KG1 (cell line): Measurements from ENCODE around the gene GVQW3.
"Not testable (repeated sequence)": the region's sequence is repeated elsewhere in the genome, so short reads cannot be mapped to it uniquely, and the experiment has no call there.

Source experiments
- DNase-seq: peaks from one replicate; lab custom pipeline; 2025; lab: John Stamatoyannopoulos, UW

The GVQW3 gene

DNA sequence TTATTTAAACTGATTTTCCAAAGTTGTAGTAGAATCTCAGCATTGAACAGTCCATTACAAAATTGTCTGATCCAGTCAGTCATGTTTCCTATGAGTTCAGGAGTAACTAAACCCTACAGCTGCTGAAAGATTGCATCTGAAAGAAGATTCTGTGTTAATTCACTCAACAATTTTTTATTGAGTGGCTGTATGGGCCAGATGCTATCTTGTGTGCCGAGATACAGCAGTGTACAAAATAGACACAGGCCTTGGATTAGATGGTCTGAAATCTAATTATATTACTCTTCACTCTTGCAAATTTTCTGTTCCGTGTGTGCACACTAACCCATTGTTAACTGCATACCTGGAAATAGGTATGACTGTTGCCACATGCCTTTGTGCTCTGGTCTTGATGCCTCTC lies 7.3 kb downstream of the GVQW3 start:
- DNase-seq: no peak

- no peak for DNase-seq
Observed at GRCh38 chr11:76391021-76391420, 9.9 kb downstream of the GVQW3 start.

GRCh38 chr11:76391811-76392475 lies 10.8 kb downstream of the GVQW3 start:
- no peak for DNase-seq

- DNase-seq: no peak
Observed at GRCh38 chr11:76392870-76393269, 11.7 kb downstream of the GVQW3 start.

- DNase-seq: no peak
Observed at GRCh38 chr11:76394411-76394810, 13.3 kb downstream of the GVQW3 start.

- no peak for DNase-seq
Observed at GRCh38 chr11:76395296-76395695, 14.2 kb downstream of the GVQW3 start.

- DNase-seq: no peak
Observed at GRCh38 chr11:76397383-76397782, 16.3 kb downstream of the GVQW3 start.

DNA sequence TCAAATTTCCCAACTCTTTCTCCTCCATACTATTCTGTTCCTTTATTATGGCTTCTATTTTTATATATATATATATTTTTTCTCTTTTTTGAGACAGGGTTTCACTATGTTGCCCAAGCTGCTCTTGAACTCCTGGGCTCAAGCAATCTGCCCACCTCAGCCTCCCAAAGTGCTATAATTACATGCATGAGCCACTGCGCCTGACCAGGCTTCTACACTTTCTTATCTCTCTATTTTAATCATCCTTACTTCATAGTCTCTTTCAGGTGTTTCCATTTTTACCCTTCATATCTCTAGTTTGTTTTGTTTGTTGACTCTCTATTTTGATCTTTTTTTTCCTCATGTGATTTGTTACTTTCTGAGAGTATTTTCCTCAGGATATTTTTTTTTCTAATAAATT lies 19.8 kb downstream of the GVQW3 start:
- DNase-seq: no peak

- not testable (repeated sequence) for DNase-seq
Observed at GRCh38 chr11:76401484-76401883, 20.4 kb downstream of the GVQW3 start.

GRCh38 chr11:76406359-76406758 lies 25.2 kb downstream of the GVQW3 start:
- DNase-seq: no peak

DNA sequence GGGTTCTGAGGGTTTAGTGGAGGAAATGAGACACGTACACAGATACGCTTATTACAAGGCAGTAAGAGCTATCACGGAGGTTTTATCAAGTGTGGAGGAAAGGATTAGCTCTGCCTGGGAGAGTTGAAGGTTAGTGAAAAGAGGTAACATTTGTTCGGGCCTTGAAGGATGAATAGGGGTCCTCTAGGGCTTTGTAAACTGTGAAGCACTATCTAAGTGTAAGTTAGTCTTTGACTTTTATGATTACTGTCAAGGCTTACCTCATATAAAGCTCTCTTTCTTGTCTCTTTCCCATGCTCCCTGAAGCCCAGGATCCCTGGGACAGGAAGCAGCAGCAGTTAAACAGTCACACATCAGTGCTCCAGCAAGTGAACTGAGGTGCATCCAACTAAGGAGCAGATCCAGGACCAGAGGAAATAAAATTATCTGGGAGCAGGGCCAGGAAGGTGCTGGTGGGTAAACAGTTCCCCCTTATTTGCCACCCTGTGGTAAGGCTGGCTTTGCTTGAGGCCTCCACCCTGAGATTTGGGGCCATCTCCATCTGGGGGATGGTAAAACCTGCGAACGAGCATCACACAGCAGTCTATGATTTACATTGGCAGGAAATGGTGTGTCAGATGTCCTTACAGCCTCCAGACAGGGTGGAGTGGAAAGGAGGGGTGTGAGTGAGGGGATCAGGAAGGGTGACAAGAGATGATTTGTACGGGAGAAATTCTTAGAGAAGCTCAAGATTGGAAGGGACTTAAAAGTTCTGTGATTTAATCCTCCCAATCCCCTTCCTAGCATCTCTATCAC lies 27.2 kb downstream of the GVQW3 start:
- DNase-seq: no peak

GRCh38 chr11:76410851-76411357 lies 29.8 kb downstream of the GVQW3 start:
- DNase-seq: no peak

DNA sequence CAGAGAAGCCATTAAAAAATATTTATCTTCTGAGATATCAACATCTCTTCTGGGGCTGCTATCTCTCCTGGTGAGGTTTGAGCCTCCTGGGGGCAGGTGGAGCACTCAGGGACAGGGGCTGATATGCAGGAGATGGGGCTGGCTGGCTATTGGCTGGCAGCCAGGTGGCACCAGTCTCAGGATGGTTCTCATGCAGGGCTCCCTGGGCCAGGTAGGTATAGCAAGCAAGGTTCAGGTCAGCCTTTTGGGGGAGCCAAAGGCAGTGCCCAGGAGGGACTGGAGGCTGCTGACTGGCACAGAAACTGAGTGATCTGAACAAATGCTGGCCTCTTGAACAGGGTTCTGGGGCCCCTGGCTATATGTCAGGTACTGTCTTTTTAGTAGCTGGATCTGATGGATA lies 34.0 kb downstream of the GVQW3 start:
- no peak for DNase-seq

- DNase-seq: no peak
Observed at GRCh38 chr11:76419896-76420295, 38.8 kb downstream of the GVQW3 start.

- no peak for DNase-seq
Observed at GRCh38 chr11:76424379-76424778, 43.3 kb downstream of the GVQW3 start.

DNA sequence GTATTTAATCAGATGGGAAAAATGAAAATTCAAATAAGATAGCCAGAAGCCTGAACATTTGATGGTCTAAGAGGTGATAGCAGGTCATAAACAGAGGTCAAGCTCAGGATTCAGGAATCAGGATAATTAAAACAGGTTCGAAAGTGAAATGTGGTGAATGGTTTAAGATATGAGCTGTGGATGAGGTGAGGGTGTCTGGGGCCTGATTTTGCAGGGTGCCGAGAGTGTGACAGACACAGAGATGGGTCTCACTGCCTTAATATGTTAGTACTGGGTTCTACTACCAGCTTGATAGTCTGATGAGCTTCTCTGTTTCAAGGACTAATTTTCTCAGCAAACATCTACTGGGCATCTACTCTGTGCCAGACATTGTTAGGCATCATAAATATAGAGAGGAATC lies 43.8 kb downstream of the GVQW3 start:
- DNase-seq: no peak

DNA sequence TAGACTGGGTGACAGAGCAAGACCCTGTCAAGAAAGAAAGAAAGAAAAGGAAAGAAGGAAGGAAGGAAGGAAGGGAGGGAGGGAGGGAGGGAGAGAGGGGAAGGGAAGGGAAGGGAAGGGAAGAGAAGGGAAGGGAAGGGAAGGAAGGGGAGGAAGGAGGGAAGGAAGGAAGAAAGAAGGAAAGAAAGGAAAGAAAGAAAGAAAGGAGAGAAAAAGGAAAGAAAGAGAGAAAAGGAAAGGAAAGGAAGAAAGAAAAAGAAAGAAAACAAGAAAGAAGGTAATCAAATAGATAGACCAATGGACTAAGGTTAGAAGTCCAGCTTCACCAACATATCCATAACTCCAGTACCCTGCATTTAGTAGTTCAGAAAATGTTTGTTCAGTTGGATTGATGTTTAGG lies 45.5 kb downstream of the GVQW3 start:
- DNase-seq: no peak

DNA sequence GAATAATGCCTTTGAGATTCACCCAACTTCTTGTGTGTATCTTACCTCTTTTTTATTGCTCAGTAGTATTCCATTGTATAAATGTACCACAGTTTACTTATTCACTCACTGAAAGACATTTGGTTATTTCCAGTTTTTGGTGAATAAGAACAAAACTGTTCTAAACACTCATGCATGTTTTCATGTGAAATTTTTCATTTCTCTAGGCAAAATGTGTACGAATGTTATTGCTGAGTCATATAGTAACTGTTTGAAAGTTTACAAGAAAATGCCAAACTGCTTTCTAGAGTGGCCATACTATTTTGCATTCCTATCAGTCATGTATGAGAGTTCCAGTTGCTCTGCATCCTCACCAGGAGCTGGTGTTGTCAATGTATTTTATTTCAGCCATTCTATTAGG lies 54.9 kb downstream of the GVQW3 start:
- no peak for DNase-seq

DNA sequence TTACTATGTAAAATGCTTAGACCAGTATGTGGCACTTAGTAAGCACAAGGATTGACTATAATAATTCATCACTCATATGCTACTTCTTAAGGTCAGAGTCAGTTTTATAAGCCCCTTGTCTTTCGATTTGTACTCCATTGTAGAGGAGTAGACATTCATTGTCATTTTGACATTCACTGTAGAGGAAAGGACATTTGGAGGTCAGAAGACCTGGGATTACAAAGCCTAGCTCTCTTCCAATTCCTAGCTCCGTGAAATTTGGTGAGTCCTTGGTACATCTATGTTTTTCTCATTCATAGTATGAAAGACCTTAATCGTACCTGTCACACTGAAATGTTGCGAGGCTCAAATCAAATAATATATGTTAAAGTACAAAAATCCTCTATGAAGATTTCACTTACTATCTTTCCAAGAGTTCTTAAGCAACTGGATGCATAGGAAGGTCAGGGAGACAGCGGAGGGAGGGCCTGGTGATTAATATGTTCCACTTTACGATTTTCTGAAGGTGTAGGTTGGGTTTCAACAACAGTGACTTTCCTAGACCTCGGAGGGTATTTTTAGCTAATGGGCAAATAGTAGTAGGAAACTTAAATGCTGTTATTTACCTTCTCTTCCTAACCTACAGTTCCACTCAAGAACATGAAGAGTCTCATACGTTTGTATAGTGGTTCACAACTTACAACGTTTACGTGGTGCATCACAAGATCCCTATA lies 62.3 kb downstream of the GVQW3 start:
- no peak for DNase-seq

- no peak for DNase-seq
Observed at GRCh38 chr11:76444065-76444383, 62.9 kb downstream of the GVQW3 start.

DNA sequence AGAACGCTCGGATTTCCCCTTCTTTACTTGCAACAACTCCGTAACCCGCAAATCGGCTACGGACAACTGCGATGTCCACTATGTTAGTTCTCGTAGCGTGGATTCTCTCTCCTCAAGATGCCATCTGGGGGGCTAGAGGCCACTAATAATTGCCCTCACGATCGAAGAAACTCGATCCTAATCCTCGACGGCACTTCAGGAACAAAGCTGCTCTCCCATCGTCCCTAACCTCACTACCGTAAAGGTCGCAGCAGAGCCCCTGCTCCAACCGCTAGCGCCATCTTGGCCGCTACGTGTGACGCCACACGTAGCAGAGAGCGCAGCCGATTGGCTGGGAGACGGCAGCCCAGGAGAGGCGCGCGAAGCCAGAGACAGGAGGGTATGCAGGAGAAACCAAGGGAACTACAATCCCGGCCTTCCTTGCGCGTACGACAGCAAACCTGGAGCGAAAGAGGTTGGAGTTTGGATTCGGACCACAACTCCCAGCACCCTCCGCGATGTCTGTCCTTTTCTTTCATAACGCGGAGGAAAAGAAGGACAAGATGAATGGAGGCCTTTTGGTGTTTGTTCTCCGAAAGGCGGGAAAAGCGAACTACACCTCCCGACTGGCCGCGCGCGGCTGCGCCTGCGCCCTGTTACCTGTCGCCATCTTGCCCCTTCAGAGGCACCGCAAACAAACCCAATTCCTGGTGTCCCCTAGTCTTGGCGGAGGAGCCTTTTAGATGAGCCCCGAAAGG lies 63.4 kb downstream of the GVQW3 start, which contains the start of gene EMSY:
Gene EMSY (plus strand): TSS at position 635 of the 737 bp plus-strand sequence. CDS start 1,921 bp downstream, outside the sequence.
- DNase-seq: peak; percentile 100
